Measurements from ENCODE around the gene TCEAL9.
"Not testable (repeated sequence)": the region's sequence is repeated elsewhere in the genome, so short reads cannot be mapped to it uniquely, and the experiment has no call there.

The TCEAL9 gene

GRCh38 chrX:103376118-103376978 lies 20.0 kb downstream of the TCEAL9 start, which contains the start of gene BEX3:
BEX3 (plus strand) TSS chrX:103376538; CDS start chrX:103377522, 984 bp downstream.
- DNase-seq, result peak; percentile 57

GRCh38 chrX:103376979-103377324 lies 20.6 kb downstream of the TCEAL9 start:
- no peak for DNase-seq

GRCh38 chrX:103378990-103379389 lies 22.7 kb downstream of the TCEAL9 start:
- DNase-seq, result no peak

GRCh38 chrX:103382877-103383276 lies 26.6 kb downstream of the TCEAL9 start:
- no peak for DNase-seq

GRCh38 chrX:103384672-103385071 lies 28.4 kb downstream of the TCEAL9 start:
- DNase-seq, result no peak

- not testable (repeated sequence) for DNase-seq
These were observed 29.1 kb downstream of the TCEAL9 start for GRCh38 chrX:103385283-103385830.

GRCh38 chrX:103386332-103386731 lies 30.0 kb downstream of the TCEAL9 start:
- DNase-seq, result no peak

- no peak for DNase-seq
These were observed 37.2 kb downstream of the TCEAL9 start for GRCh38 chrX:103393487-103393886.

- DNase-seq, result peak; percentile 71
These were observed 39.9 kb downstream of the TCEAL9 start for GRCh38 chrX:103396186-103396585.

- DNase-seq, result no peak
These were observed 40.4 kb downstream of the TCEAL9 start for GRCh38 chrX:103396660-103397059.

- no peak for DNase-seq
These were observed 41.4 kb downstream of the TCEAL9 start for GRCh38 chrX:103397707-103398106.

GRCh38 chrX:103398421-103398864 lies 42.1 kb downstream of the TCEAL9 start:
- DNase-seq, result peak; percentile 83

GRCh38 chrX:103399744-103400143 lies 43.4 kb downstream of the TCEAL9 start:
- no peak for DNase-seq

GRCh38 chrX:103400931-103401330 lies 44.6 kb downstream of the TCEAL9 start:
- DNase-seq, result no peak

GRCh38 chrX:103404231-103405008 lies 48.1 kb downstream of the TCEAL9 start:
- DNase-seq, result peak; percentile 86

- DNase-seq, result no peak
These were observed 48.7 kb downstream of the TCEAL9 start for GRCh38 chrX:103405009-103405333.

- DNase-seq, result no peak
These were observed 50.0 kb downstream of the TCEAL9 start for GRCh38 chrX:103406256-103406655.

GRCh38 chrX:103407776-103408175 lies 51.5 kb downstream of the TCEAL9 start:
- DNase-seq, result no peak

Data from EL (cell line).